Bronchial epithelial cell (primary cell): ENCODE data around the gene GPBP1. TPM values are rescaled to one million over a fixed set of nuclear protein-coding genes. Genes with fewer than 3 reads are reported as not detected.

Experiments used
- DNase-seq: peaks from one replicate; pipeline ENCODE4 v3.0.0-alpha.2; 2010; ENCODE audit warnings: low read depth
- FAIRE-seq: peaks from 2 replicates; lab custom pipeline; 2011; peaks lifted over from hg19 to GRCh38; lab: Jason Lieb, UNC
- H3K27me3 ChIP-seq: 2 replicates; pipeline ENCODE4 v1.5.1; 2011; ENCODE audit warnings: low read length; ENCODE audit not compliant: control insufficient read depth, insufficient read depth
- H3K36me3 ChIP-seq: 2 replicates; pipeline ENCODE4 v1.5.1; 2011; ENCODE audit warnings: low read length; ENCODE audit not compliant: control insufficient read depth, insufficient read depth
- H3K4me3 ChIP-seq: 2 replicates; pipeline ENCODE4 v1.5.1; 2011; ENCODE audit warnings: mild to moderate bottlenecking, low read depth, low read length, control low read depth
- CTCF ChIP-seq: IDR thresholded peaks from 2 replicates; pipeline ENCODE4 v1.5.1; 2011; ENCODE audit warnings: mild to moderate bottlenecking, moderate library complexity, low read length, control low read depth, inconsistent platforms; ENCODE audit not compliant: insufficient read depth, severe bottlenecking
- total RNA-seq: library from RNA; depleted of rRNA; stranded (reverse); fragments of >200 nt; gene quantifications from 2 replicates; pipeline ENCODE4 v1.2.1, GENCODE V29; 2014

Gene GPBP1
- total RNA-seq, 1 donor from 2014 or later = 84.2 TPM

GRCh38 chr5:57243286-57244137, 69.7 kb downstream of the GPBP1 start:
- TF ChIP-seq CTCF = no peak
- FAIRE-seq (no peak), DNase-seq (no peak)
- peaks cover 6% of the 10 kb centered on the region for H3K36me3 ChIP-seq
- H3K27me3 ChIP-seq = no peaks in the 10 kb centered on the region
- H3K4me3 ChIP-seq = no peak overlapping the region

GRCh38 chr5:57244331-57244730, 70.5 kb downstream of the GPBP1 start:
- no peak for FAIRE-seq
- Histone ChIP-seq H3K27me3 (no peaks in the 10 kb centered on the region), H3K36me3 (peaks cover 6% of the 10 kb centered on the region), H3K4me3 (no peak overlapping the region)
- TF ChIP-seq CTCF = no peak
- DNase-seq = no peak

- DNase-seq = no peak
- peaks cover 6% of the 10 kb centered on the region for H3K36me3 ChIP-seq
- no peak overlapping the region for H3K4me3 ChIP-seq
- TF ChIP-seq CTCF = no peak
- FAIRE-seq = no peak
- no peaks in the 10 kb centered on the region for H3K27me3 ChIP-seq
Observed at GRCh38 chr5:57246426-57246825, 72.6 kb downstream of the GPBP1 start.

GRCh38 chr5:57247765-57248164, 73.9 kb downstream of the GPBP1 start:
- Histone ChIP-seq H3K4me3 (no peak overlapping the region), H3K36me3 (peaks cover 4% of the 10 kb centered on the region), H3K27me3 (no peaks in the 10 kb centered on the region)
- FAIRE-seq = no peak
- TF ChIP-seq CTCF = no peak
- DNase-seq = no peak

- Histone ChIP-seq H3K27me3 (no peaks in the 10 kb centered on the region), H3K4me3 (no peak overlapping the region), H3K36me3 (peaks cover 6% of the 10 kb centered on the region)
- DNase-seq (no peak), FAIRE-seq (no peak)
- no peak for TF ChIP-seq CTCF
Observed at GRCh38 chr5:57249265-57249874, 75.5 kb downstream of the GPBP1 start.
